Fibroblast of gingiva (primary cell): ENCODE measurements around the gene SEPTIN8.

Source experiments
- DNase-seq: peaks from one replicate; pipeline ENCODE4 v3.0.0-alpha.2; 2011; ENCODE audit warnings: low read depth

SEPTIN8 gene

DNA sequence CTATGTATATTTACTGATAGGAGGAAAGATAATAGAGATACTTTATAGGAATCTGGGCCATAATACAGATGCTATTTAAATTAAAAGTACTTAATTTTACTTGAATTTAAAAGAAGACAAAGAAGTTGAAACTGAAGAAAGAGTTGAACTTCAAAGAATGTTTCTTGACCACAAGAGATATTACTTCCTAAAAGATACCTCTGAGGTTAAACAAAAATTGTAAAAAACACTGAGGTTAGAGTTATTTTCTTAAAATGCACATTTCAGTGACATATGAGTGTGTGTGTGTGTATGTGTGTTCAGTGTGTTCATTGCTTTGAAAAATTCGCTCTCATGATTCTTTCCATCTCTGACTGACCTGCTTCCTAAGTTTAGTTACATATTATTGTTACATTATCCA is 3.5 kb upstream of the SEPTIN8 start:
- no peak for DNase-seq

DNA sequence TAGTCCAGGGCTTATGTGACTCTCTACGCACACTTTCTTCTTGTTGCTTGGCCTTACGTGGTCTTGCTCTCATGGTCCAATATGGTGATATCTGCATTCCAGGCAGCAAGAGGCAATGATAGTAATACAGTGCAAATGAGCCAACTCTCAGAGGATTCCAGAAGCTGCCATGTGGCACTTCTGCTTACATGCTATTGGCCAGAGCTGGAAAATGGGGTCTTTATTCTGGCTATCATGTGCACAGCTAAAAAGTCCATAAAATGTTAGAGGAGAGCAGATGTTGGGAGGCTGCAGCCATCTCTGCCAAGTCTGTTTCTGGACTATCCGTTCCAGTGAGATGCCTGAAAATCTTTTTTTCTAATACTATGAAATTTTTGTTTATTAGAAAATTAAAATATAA is 2.9 kb upstream of the SEPTIN8 start:
- DNase-seq = no peak

DNA sequence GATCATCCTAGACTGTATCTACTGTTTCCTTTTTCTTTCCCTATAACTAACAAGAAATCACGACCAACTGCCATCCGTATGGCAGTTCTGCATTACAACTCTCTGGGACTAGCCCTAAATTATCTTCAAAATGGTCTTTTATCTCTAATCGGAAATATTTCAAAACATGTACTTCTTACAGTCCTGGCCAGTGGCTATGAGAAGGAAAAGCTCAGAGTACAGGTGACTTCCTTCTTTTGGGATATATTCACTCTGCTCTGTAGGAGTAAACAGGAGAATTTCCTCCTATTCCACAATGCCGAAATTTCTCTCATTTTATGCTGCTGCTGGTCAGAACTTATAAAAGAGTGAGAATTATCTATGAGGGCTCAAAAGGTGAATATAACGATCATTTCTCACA is 1.8 kb upstream of the SEPTIN8 start:
- no peak for DNase-seq

DNA sequence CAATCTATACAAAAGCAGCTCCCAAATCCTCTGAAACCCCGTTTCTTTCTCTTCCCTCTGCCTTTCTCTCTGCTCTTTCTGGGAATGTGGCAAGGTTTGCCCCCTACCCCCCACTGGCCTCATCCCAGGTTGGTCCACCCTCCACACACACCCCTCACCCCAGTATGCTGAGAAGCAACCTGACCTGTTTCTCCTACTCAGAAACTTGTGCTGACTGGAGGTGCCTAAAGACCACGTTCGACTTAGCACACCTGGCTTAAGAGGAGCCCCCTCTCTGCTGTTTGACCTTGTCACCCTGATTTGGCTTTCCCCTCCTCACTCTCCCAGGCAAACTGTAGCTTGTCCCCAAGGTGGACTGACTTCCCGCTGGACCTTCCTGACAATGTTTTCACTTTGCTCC is 1.1 kb upstream of the SEPTIN8 start:
- DNase-seq = no peak

DNA sequence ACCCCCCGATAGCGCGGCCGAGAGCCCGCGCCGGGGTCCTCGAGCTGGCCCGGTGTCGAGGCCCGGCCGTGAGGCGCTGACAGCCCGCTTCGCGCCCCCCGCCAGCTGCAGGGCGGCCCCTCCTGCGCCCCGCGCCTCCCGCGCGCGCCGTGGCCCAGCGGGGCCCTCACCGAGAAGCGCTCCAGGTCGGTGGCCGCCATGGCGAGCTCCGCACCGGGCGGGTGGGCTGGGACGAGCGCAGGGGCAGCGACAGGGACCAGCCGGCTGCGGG is 166 bp downstream of the SEPTIN8 start:
- DNase-seq = no peak

DNA sequence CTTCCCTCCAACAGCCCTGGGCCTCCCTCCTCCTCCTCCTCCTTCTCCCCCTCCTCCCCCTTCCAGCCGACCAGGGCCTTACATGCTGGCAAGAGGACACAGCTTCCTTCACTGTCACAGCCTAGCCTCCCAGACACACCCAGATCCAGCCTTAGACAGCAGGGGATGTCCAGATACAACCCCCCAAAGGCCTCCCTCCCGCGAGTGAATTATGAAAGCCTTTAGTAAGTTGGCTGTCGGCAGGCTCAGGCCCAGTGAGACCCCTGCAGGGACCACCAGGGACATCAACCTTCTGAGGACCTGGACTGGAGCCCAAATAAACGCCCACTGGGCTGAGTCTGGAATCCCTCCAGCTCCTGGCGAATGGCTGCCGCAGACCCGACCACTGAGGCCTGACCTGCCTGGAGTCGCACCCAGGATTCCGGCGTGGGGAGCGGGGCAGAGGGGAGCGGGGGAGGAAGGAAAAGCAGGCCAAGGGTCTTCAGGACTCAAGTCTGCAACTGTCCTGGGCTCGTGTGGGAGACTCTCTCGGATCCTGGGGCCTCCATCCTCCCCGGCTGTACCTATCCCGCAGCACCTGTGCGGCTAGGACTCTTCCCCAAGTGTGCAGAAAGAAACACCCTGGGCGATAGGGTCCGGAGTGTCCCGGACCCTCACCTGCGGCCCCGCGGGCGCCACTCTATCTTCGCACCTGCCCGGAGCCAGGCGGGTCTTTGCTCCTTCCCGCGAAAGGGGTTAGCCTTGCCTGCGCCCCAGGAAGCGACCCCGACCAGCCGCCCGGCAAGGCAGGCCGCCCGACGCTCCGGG is 705 bp downstream of the SEPTIN8 start:
- no peak for DNase-seq

DNA sequence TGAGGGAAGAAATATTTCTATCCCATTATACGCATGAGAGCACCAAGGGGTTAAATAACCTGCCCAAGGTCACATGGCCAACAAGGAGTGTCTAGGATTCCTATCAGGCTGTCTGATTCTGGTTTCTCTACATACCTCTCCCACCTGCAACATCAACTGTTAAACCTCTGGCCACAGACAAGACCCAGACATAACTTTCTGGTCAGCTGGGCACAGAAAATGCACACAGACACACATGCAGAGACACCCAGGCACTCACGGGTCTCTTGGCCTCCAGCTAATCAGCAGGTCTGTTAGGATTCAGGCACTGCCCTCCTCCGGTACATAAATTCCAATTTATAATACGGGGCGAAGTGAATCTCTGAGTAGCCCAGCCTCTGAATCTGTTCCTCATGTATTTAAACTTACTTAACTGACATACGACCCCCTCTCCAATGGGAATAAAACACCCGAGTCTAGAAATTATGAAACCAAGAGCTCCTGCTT is 1.5 kb downstream of the SEPTIN8 start:
- no peak for DNase-seq

DNA sequence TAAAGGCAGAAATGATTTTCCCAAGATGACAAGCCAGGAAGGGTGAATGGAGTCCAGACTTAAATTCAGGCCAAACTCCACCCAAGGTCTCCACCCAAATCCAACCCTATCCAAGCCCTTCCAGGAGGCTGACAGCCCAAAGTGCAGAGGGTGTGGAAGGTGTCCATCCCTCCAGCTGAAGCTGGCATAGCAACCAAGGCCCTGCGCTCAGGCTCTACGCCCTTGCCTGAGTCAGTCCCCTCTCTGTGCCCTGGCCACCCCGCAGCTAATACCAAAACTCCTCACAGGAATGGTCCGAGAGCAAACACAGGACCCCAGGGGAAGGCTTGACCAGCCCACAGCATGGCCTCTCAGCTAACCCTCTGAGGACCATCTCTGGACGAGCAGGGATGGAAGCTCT is 2.1 kb downstream of the SEPTIN8 start:
- DNase-seq = no peak

DNA sequence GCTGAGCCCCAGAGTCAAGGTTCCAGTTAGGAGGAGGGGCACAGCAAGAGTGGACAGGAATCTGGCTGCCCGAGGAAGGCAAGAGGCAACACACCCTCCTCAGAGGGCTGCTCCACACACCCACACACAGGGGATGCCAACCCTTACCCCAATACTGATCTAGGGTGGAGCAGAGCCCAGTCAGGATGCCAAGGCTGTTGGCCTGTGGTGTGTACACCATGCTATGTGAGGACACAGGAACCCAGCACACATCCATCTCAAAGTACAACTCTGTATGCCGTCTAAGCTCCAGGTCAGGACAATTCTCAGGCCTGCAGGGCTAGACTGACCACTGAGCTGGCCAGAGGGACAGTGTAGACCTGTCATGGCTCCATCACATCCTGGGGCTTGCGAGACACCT is 2.6 kb downstream of the SEPTIN8 start:
- no peak for DNase-seq

DNA sequence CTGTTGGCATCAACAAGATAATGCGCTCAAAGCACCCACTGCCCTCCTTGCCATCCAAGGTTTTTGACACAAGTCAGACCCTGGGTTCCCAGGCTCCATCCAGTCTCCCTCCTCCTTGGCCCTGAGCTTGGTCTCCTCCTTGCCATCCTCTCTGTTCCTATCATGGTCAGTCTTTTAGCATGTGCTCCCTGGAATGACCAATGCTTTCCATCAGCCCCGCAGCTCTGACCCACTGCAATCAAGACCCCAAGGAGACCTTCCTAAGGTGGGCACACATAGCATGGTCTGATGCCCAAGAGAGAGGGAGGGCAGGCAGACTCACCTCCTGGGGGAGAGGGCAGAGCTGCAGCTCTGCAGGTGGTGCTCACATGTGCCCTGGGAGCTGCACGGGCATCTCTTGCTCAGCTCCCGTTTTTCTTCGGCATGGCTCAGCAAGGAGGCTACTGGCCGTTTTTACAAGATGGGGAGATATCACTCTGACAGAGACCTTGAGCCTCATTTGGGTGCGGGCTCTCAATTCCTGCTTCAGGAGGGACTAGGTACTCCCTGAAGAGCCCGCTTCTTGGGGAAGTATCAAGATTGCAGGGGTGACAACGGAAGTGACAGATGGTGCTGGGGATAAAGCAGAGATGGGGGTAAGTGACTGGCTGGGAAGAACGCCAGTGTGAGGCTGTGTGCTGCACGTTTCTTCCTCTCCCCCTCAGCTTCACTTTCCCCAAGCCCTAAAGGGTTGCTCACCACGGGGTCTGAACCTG is 3.3 kb downstream of the SEPTIN8 start:
- DNase-seq = no peak

DNA sequence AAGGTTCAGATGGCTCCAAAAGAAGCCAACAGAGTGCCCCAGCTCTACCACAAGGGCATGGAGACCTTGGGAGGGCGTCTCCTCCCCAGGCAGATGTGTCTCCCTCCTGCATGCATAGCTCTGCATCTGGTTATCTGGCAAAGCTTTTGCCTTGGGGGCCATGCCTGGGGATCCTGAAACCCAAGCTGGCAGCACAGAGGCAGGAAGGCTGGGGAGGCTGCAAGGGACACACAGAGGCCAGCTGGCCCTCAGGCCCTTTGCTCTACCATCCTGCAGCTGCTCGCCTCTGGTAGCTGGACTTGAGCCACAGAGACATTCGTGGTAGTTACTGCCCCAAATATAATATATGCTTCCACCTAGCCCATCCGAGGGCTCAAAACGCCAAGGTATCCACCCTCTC is 3.9 kb downstream of the SEPTIN8 start:
- DNase-seq = no peak

DNA sequence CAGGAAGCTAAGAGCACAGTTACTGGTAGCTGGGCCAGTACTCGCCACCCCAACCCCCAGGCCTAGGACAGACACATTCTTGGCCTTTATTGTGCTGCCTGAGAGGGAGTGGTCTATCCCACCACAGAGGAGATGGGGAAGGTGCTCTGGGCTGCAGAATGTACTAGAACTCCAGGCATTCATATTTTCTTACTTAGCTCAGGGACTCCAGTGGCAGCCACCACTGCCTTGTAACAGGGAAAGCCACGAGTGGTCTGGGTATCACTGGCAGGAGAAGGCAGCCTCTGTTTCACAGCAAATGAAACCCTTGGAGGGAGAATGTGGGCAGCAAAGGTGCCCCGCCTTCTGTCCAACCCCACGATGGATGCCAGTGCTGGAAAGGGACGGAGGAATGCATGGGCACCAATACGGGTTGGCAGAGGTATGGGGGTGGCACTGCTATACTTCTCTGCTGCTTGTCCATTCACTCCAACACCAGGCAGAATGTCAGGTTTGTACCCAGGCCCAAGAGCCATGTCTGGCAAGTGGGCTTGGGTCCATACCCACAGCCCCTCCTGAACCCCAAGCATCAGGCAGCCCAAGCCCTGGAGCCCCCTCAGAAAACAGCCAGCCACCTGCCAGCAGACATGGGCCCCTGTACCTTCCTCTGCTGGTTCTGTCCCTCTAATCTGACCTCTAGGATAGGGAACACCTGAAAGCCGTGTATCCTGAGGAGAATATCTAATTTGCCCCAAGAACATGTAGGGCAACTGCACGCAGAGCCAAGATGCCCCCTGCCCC is 4.6 kb downstream of the SEPTIN8 start:
- DNase-seq = no peak

DNA sequence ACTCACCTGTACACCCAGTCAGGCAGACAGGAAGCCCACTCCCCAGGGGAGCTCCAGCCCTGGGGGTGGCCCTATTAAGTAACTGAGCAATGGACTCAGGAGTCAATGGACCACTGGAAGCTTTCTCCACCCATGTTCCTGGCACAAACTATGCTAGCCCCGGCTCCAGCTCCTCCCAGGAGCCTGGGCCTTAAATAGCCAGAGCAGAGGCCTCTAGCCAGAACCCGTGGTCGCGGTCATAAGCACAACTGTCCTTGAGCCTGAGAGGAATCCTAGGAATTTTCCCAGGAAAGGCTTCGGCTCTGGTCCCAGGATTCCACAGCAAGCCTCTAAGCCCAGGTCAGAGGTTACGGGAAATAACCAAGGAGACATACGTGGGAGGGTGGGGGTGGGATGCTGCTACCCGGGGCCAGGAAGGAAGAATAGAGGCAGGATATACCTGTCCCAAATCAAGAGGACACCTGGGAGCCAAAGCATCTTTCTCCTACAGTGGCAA is 5.5 kb downstream of the SEPTIN8 start:
- peak; percentile 48 for DNase-seq

DNA sequence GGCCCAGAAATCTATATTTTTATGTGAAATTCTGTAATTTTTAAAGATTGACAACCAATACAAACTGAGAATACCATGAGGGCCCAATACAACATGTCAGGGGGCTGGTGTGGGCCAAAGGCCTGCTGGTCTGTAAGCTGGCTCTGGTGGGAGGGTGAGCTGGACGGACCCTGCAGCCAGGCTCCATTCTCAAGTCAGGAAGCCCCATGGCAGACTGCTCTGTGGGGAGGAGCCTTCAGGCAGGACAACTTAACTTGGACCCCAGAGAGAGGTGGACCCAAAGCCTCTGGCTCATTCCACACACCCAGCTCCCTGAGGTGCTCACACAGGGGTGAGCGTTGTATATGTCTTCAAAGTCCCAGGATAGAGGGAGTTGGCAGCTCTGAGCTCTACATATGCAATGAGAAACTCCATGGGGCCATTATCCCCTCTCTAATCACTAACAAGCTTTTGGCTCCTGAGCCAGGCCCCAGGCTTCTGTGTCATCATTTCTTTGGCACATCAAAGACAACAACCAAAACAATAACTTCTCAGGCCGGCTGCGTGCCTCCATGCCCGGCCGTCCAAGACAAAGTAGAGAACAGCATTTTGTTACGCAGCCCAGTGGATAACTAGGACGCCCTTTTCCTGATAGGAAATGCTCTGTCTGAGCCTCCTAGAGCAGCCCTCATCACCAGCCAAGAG is 6.4 kb downstream of the SEPTIN8 start:
- peak; percentile 84 for DNase-seq

DNA sequence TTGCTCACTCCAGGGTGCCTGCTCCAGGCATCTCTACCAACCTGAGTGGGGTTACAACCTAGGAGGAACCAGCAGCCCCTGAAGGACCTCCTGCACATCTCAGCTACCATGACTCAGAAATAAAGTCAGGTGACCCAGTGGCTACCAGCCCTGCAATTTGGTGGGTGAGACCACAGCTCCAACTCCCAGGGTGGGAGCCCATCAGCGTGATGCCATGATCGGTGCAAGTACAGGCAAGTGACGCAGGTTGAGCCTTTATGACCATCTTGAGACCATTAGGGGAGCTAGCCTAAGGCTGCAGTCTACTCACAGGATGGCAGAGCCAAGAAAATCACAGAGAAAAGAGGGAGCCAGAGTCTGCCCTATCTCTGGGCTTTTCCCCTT is 8.6 kb downstream of the SEPTIN8 start:
- DNase-seq = no peak

DNA sequence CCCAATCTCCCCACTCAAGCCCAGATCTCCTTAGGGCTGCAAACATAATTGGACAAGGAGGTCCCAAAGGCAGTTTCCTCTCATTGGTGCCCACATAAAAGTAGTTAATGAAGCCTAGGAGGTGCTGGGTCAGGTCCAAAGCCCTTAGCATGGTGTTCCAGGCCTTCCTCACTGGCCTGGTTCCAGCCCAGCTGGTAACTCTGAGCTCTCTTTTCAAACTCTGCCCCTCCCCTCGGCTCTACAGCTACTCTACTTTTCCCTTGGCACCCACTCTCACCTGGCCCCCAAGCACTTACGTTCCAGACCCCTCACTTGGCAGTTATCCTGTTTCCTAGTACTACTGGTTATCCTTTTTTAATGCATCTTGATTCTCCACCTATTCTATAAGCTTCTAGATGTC is 9.9 kb downstream of the SEPTIN8 start:
- DNase-seq = no peak

DNA sequence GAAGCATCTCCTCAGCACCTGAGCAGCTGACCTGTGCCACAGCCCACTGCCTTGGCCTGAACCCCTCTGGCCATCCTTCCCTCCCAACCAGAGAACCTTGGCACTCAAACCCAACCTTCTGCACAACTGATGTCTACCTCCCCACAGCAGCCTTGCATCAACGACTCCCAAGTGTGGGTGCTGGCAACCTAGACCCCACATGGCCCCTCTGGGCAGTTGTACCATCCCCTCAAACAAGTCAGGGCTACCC is 10.3 kb downstream of the SEPTIN8 start:
- DNase-seq = no peak

DNA sequence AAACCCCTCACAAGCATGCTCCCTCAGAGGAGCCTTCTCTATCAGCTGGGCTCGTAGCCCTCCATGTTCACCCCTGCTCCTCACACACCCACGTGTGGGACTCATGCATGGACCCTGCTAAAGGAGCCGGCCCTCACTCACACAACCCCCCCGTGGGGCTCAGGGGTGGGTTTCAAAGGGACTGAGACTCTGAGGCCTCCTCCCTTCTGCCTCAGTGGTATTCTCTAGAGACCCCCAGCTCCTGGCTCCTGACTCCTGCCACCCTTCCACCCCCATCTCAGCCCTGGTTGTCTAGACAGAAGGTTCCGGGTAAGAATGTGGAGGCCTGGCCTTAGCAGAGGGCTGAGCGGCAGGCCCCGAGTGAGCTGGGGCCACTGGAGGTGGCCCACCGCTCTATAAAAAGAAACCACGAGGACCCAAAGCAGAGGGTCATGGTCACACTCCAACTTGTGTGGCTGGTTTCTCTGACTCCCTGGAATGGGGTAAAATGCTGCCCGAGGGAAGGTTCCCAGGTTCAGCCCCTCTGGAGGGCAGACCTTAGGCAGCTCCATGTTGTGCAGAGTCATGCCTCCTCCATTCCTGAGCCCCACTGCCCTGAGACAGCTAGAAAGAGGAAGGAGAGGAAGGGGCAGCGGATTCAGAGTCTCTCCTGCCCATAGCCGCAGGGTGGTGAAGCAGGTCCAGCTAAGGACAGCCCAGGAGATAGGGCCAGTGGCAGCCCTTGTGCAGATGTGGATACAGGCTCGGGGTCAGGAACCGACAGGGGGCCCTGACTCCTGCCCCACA is 10.8 kb downstream of the SEPTIN8 start:
- no peak for DNase-seq

DNA sequence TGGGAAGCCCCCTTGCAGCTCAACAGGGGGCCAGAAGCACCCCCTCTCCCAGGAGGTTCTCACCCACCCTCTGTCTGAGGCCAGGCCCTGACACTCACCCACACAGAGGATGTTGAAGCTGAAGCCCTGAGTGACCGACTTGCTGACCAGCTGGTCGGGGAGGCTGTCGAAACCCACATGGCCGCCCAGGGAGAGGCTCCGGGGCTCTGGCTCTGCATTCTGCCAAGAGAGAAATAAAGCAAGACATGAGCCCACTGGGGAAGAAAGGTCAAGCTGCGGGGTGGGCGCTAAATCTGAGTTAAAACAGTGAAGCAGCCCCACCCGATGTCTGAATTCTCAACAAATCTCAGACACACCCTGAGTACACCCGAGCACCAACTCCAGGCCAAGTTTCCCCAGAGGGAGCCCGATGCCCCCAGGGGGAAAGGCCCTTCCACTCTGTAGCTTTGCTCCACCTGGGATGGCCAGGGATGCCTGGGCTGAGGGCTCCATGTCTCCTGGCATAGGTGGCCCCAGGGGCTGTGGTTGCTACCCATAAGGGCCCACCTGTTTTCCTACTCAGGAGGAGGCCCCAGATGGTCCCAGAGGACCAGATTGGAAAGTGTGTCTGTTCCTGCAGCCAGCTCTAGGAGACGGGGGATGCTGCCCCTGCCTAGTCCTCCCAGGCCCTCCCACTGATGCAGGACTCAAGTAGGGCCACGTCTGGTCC is 11.6 kb downstream of the SEPTIN8 start:
- no peak for DNase-seq

DNA sequence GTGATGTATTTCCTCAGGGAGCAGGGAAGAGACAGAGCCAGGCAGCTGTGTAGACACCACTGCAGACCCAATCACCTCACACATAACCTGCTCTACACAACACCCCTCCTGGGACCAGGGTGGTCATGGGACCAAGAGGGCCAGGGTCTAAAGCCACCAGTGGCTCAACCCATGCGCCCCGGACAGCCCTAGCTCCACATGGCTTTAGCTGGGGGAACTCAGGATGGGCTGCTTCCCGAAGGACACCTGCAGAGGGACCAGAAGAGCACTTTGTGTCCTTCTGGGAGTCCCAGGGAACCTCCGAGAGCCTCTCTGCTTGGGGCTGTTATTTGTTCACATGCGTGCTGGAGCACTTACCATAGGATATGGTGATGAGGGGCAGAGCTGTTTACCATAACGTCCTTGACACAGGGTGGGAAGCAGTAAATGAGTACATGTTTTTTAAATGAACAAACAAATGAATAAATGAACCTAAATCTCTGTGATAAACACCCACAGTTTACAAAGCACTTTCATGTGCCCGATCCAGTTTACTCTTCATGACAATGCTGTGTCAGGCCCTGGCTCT is 12.3 kb downstream of the SEPTIN8 start:
- DNase-seq = no peak

DNA sequence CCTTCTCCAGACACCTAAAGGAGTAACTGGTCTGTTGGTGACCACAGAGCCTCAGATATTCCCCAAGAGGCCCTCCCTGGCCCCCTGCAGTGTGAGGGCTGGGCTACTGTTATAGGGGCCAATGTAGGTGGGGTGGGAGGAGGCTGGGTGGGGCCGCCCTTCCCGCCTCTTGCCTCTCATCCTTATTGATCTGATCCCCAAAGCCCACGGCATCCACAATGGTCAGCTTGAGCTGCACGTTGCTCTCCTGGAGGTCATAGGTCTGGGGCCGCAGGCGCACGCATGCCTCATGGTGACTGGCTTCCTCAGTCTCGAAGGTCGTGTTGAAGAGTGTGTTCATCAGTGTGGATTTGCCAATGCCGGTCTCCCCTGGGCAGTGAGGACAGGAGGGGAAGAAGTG is 13.0 kb downstream of the SEPTIN8 start:
- DNase-seq = no peak
